ENCODE data around the gene TMEM131.

- no peak for TF ChIP-seq POLR2A (IDR thresholded peaks at IDR 0.05)
- TF ChIP-seq CTCF (IDR thresholded peaks at IDR 0.05): no peak
Observed at GRCh38 chr2:98028101-98028561, 32.4 kb upstream of the TMEM131 start.

All from heart left ventricle (tissue), 13 donors.